Smooth muscle cell (in vitro differentiated cells): ENCODE measurements around the gene SELENOV. TPM values are rescaled to one million over a fixed set of nuclear protein-coding genes. Genes with fewer than 3 reads are reported as not detected.

Source experiments
- DNase-seq: peaks from one replicate; lab custom pipeline; 2025; ENCODE audit not compliant: unreplicated experiment; lab: John Stamatoyannopoulos, UW
- H2AFZ ChIP-seq: fragments of 200-600 bp; sonication (generic); 2 replicates; pipeline ENCODE4 v1.6.0; 2016; ENCODE audit warnings: antibody characterized with exemption, low read depth, mild to moderate bottlenecking
- H3F3A ChIP-seq: fragments of 200-600 bp; sonication (generic); 2 replicates; pipeline ENCODE4 v1.6.0; 2017; ENCODE audit warnings: antibody characterized with exemption, low read depth
- H3K27ac ChIP-seq: fragments of 200-600 bp; sonication (generic); 2 replicates; pipeline ENCODE4 v1.5.1; 2016; ENCODE audit warnings: low read depth, mild to moderate bottlenecking
- H3K27me3 ChIP-seq: fragments of 200-600 bp; sonication (generic); 2 replicates; pipeline ENCODE4 v1.6.1; 2016; ENCODE audit warnings: low read depth, mild to moderate bottlenecking
- H3K36me3 ChIP-seq: fragments of 200-600 bp; sonication (generic); 2 replicates; pipeline ENCODE4 v1.5.1; 2016; ENCODE audit warnings: low read depth
- H3K4me1 ChIP-seq: fragments of 200-600 bp; sonication (generic); 2 replicates; pipeline ENCODE4 v1.5.1; 2016; ENCODE audit warnings: low read depth
- H3K4me2 ChIP-seq: fragments of 200-600 bp; sonication (generic); 2 replicates; pipeline ENCODE4 v1.6.0; 2016; ENCODE audit warnings: mild to moderate bottlenecking
- H3K4me3 ChIP-seq: fragments of 200-600 bp; sonication (generic); 2 replicates; pipeline ENCODE4 v1.5.1; 2016; ENCODE audit warnings: mild to moderate bottlenecking
- H3K79me2 ChIP-seq: fragments of 200-600 bp; sonication (generic); 2 replicates; pipeline ENCODE4 v1.6.0; 2016; ENCODE audit warnings: low read depth, mild to moderate bottlenecking
- H3K9ac ChIP-seq: fragments of 200-600 bp; sonication (generic); 2 replicates; pipeline ENCODE4 v1.6.0; 2016; ENCODE audit warnings: low read depth
- H3K9me3 ChIP-seq: fragments of 200-600 bp; sonication (generic); replicated peaks from 2 replicates; pipeline ENCODE4 v1.5.1; 2016; ENCODE audit warnings: low read depth
- H4K20me1 ChIP-seq: fragments of 200-600 bp; sonication (generic); 2 replicates; pipeline ENCODE4 v1.6.0; 2016; ENCODE audit warnings: low read depth
- WGBS: methylation state at CpG from one replicate; pipeline ENCODE4 v1.1.7; 2016; ENCODE audit warnings: low lambda C conversion rate; 5-methylcytosine and 5-hydroxymethylcytosine counted together
- polyA plus RNA-seq: library from polyadenylated mRNA; unstranded; fragments of >200 nt; fragmentation: Nextera tagmentation; extraction: Ambion mirVana; gene quantifications from 2 replicates; pipeline ENCODE4 v1.2.1, GENCODE V29; 2016
- total RNA-seq: library from RNA; depleted of rRNA; stranded (reverse); fragments of >200 nt; gene quantifications from 2 replicates; pipeline ENCODE4 v1.2.3, GENCODE V29; 2014
- TF ChIP-seq, protein P1 (sequence below): fragments of 200-600 bp; sonication (generic); IDR thresholded peaks from 2 replicates; pipeline ENCODE4 v1.5.1; 2017; ENCODE audit warnings: borderline replicate concordance, mild to moderate bottlenecking, antibody characterized with exemption; ENCODE audit not compliant: insufficient read depth, poor library complexity, severe bottlenecking

Gene SELENOV
- total and polyA plus RNA-seq, 2 experiments from 2014 or later: not detected

DNA sequence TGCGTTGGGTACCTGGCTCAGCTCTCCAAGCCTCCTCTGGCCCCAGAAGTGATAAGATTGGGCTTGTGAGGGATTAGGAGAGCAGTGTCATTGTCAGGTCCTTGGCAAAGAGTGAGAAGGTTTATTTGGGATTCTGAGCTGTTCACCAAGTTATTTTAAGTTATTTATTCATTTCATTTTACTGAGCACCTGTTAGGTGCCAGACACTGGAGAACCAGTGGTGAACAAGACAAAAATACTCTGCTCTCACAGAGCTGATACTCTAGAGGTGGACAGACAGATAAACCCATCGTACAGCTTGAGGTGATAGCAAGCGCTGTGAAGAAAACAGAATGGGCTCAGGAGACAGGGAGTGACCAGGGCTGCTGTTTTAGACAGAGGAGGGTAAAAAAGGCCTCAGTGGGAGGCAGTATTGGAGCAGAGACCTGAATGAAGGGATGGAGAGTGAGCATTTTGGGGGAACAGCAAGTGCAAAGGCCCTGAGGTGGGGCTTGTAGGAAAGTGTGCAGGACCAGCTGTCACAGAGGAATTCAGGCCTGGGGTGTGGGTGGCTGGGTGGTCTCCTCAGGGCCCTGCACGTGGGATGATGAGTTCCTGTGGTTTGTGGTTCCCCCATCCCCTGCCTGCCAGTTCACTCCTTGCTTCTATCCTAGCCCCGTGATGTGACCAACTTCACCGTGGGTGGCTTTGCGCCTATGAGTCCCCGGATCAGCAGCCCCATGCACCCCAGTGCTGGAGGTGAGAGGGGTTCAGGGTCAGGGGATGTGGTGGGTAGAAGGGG is 43.0 kb upstream of the SELENOV start:
- no peaks in the 10 kb centered on the region for H3K36me3 ChIP-seq
- H4K20me1 ChIP-seq: peaks cover 12% of the 10 kb centered on the region
- H3K4me2 ChIP-seq: no peak overlapping the region
- no peak overlapping the region for H3K9ac ChIP-seq
- no peaks in the 10 kb centered on the region for H3K9me3 ChIP-seq
- no peaks in the 10 kb centered on the region for H3K4me1 ChIP-seq
- H3K27me3 ChIP-seq: no peaks in the 10 kb centered on the region
- H3K4me3 ChIP-seq: no peak overlapping the region
- no peak for DNase-seq
- TF ChIP-seq, protein P1, sequence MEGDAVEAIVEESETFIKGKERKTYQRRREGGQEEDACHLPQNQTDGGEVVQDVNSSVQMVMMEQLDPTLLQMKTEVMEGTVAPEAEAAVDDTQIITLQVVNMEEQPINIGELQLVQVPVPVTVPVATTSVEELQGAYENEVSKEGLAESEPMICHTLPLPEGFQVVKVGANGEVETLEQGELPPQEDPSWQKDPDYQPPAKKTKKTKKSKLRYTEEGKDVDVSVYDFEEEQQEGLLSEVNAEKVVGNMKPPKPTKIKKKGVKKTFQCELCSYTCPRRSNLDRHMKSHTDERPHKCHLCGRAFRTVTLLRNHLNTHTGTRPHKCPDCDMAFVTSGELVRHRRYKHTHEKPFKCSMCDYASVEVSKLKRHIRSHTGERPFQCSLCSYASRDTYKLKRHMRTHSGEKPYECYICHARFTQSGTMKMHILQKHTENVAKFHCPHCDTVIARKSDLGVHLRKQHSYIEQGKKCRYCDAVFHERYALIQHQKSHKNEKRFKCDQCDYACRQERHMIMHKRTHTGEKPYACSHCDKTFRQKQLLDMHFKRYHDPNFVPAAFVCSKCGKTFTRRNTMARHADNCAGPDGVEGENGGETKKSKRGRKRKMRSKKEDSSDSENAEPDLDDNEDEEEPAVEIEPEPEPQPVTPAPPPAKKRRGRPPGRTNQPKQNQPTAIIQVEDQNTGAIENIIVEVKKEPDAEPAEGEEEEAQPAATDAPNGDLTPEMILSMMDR: no peak
- no peaks in the 10 kb centered on the region for H3K79me2 ChIP-seq
- H3F3A ChIP-seq: peaks cover 5% of the 10 kb centered on the region
- no peak overlapping the region for H3K27ac ChIP-seq
- 83% methylated on average over 8 of the region's 8 CpGs for WGBS
- no peak overlapping the region for H2AFZ ChIP-seq

DNA sequence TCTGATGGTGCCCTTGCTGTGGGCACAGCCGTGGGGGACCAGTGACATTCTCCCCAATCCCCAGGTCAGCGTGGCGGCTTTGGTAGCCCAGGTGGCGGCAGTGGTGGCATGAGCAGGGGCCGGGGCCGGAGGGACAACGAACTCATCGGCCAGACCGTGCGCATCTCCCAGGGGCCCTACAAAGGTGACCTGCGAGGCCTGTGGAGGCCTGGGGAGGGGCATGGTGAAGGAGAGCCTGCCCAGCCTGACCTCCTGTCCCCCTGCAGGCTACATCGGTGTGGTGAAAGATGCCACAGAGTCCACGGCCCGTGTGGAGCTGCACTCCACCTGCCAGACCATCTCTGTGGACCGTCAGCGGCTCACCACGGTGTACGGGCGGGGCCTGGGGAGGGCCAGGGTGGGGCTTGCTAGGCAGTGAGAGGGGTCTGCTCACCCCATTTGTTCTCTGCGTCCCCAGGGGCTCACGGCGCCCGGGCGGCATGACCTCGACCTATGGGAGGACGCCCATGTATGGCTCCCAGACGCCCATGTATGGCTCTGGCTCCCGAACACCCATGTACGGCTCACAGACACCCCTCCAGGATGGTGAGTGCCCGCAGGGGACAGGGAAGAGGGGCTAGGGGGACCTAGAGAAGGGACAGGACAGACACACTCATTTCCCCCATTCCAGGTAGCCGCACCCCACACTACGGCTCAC is 42.0 kb upstream of the SELENOV start:
- H3F3A ChIP-seq: peaks cover 5% of the 10 kb centered on the region
- 96% methylated on average over 30 of the region's 32 CpGs for WGBS
- TF ChIP-seq, protein P1: no peak
- H3K36me3 ChIP-seq: no peaks in the 10 kb centered on the region
- no peak for DNase-seq
- no peaks in the 10 kb centered on the region for H3K4me1 ChIP-seq
- H3K4me3 ChIP-seq: no peak overlapping the region
- H3K79me2 ChIP-seq: no peaks in the 10 kb centered on the region
- no peak overlapping the region for H3K9ac ChIP-seq
- no peaks in the 10 kb centered on the region for H3K27me3 ChIP-seq
- H3K27ac ChIP-seq: no peak overlapping the region
- H2AFZ ChIP-seq: no peak overlapping the region
- no peak overlapping the region for H3K4me2 ChIP-seq
- H4K20me1 ChIP-seq: peaks cover 12% of the 10 kb centered on the region
- no peaks in the 10 kb centered on the region for H3K9me3 ChIP-seq

DNA sequence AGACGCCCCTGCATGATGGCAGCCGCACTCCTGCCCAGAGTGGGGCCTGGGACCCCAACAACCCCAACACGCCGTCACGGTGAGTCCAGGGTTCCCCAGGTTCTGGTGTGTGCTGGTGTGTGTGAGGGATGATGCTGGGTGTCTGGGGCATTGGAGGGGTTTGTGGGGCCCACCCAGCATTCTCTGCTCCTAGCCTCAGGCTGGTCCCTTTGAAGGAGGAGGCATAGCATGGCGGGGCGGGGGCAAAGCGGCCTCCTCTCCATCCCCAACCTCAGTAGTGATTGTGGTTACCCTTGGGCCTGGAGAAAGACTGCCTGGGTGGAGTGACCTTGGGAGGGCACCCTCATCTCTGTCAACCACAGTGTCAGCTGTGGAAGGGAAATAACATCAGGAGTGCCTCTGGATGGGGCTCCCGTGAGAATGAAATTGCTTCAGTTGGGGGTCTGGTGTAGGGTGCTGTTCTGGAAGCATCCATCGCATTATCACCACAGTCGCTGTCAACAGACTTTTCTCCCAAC is 41.4 kb upstream of the SELENOV start:
- H3K9ac ChIP-seq: no peak overlapping the region
- H3K79me2 ChIP-seq: no peaks in the 10 kb centered on the region
- peaks cover 7% of the 10 kb centered on the region for H3F3A ChIP-seq
- 97% methylated on average over 11 of the region's 11 CpGs for WGBS
- H3K4me2 ChIP-seq: no peak overlapping the region
- DNase-seq: no peak
- TF ChIP-seq, protein P1: no peak
- H3K36me3 ChIP-seq: no peaks in the 10 kb centered on the region
- no peaks in the 10 kb centered on the region for H3K9me3 ChIP-seq
- H3K27me3 ChIP-seq: no peaks in the 10 kb centered on the region
- H3K27ac ChIP-seq: no peak overlapping the region
- peaks cover 12% of the 10 kb centered on the region for H4K20me1 ChIP-seq
- no peak overlapping the region for H3K4me3 ChIP-seq
- no peaks in the 10 kb centered on the region for H3K4me1 ChIP-seq
- H2AFZ ChIP-seq: no peak overlapping the region
